HEK293 (cell line): ENCODE measurements around the gene AKNA.

Experiments
- YY1 ChIP-seq: fragments of 450-650 bp; formaldehyde crosslinking; IDR thresholded peaks from 2 replicates; pipeline ENCODE4 v1.5.1; 2018; ENCODE audit warnings: missing biosample characterization, missing genetic modification characterization
- ZNF274 ChIP-seq, 2 experiments: fragments of 200-500 bp in 1 of 2; fragments of 450-650 bp in 1 of 2; sonication (Bioruptor generic) in 1 of 2; formaldehyde crosslinking in 1 of 2; IDR thresholded peaks; 2 replicates each; pipeline versions ENCODE4 v1.5.1 to v1.6.1; 2014 to 2016; ENCODE audit warnings: borderline replicate concordance in 1 of 2, inconsistent platforms in 1 of 2, low read length in 1 of 2, missing biosample characterization in 1 of 2, missing genetic modification characterization in 1 of 2
- ZNF350 ChIP-seq: fragments of 450-650 bp; formaldehyde crosslinking; IDR thresholded peaks from 2 replicates; pipeline ENCODE4 v1.5.0; 2017; ENCODE audit warnings: missing biosample characterization, mild to moderate bottlenecking, missing genetic modification characterization
- ZNF645 ChIP-seq: fragments of 450-650 bp; formaldehyde crosslinking; IDR thresholded peaks from 2 replicates; pipeline ENCODE4; 2016; ENCODE audit warnings: missing biosample characterization, missing genetic modification characterization
- ZNF664 ChIP-seq: fragments of 450-650 bp; formaldehyde crosslinking; IDR thresholded peaks from 2 replicates; pipeline ENCODE4 v1.5.1; 2016; ENCODE audit warnings: missing biosample characterization, missing genetic modification characterization
- ZNF785 ChIP-seq: fragments of 450-650 bp; formaldehyde crosslinking; IDR thresholded peaks from 2 replicates; pipeline ENCODE4 v1.5.1; 2016; ENCODE audit warnings: missing biosample characterization, missing genetic modification characterization
- TF ChIP-seq, protein P1 (sequence below): fragments of 450-650 bp; formaldehyde crosslinking; IDR thresholded peaks from 2 replicates; pipeline ENCODE4 v1.5.1; 2016; ENCODE audit warnings: missing biosample characterization, missing genetic modification characterization
- TF ChIP-seq, protein P2 (sequence below): fragments of 450-650 bp; formaldehyde crosslinking; IDR thresholded peaks from 2 replicates; pipeline ENCODE4 v1.5.1; 2016; ENCODE audit warnings: missing biosample characterization, missing genetic modification characterization

GRCh38 chr9:114316605-114317230 lies 71.1 kb downstream of the AKNA start:
- TF ChIP-seq ZNF664 (tag by site-specific recombination): no peak
- TF ChIP-seq ZNF350 (tag by site-specific recombination): no peak
- TF ChIP-seq ZNF785: no peak
- TF ChIP-seq, protein P1, sequence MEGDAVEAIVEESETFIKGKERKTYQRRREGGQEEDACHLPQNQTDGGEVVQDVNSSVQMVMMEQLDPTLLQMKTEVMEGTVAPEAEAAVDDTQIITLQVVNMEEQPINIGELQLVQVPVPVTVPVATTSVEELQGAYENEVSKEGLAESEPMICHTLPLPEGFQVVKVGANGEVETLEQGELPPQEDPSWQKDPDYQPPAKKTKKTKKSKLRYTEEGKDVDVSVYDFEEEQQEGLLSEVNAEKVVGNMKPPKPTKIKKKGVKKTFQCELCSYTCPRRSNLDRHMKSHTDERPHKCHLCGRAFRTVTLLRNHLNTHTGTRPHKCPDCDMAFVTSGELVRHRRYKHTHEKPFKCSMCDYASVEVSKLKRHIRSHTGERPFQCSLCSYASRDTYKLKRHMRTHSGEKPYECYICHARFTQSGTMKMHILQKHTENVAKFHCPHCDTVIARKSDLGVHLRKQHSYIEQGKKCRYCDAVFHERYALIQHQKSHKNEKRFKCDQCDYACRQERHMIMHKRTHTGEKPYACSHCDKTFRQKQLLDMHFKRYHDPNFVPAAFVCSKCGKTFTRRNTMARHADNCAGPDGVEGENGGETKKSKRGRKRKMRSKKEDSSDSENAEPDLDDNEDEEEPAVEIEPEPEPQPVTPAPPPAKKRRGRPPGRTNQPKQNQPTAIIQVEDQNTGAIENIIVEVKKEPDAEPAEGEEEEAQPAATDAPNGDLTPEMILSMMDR: no peak
- TF ChIP-seq, protein P2, sequence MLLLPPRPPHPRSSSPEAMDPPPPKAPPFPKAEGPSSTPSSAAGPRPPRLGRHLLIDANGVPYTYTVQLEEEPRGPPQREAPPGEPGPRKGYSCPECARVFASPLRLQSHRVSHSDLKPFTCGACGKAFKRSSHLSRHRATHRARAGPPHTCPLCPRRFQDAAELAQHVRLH (tag by site-specific recombination): no peak
- no peak for TF ChIP-seq ZNF274 (IDR thresholded peaks at IDR 0.05; ENCODE audit: low read length)
- no peak for TF ChIP-seq ZNF274 (tag by site-specific recombination; IDR thresholded peaks at IDR 0.05; ENCODE audit: borderline replicate concordance)
- no peak for TF ChIP-seq ZNF645 (tag by site-specific recombination)
- no peak for TF ChIP-seq YY1
